DMS114 treated with DMSO at 0.1 percent for 48 hours (cell line): ENCODE data around the gene MYOZ3.

Experiments
- DNase-seq: peaks from one replicate; lab custom pipeline; 2025; ENCODE audit not compliant: unreplicated experiment; lab: John Stamatoyannopoulos, UW

The MYOZ3 gene

GRCh38 chr5:150658699-150659265 is 2.3 kb upstream of the MYOZ3 start:
- no peak for DNase-seq

- DNase-seq, result no peak
Observed at GRCh38 chr5:150659360-150660107, 1.5 kb upstream of the MYOZ3 start.

GRCh38 chr5:150660108-150660831 is 781 bp upstream of the MYOZ3 start:
- DNase-seq, result no peak

GRCh38 chr5:150661821-150662596 is 958 bp downstream of the MYOZ3 start:
- DNase-seq, result no peak

- no peak for DNase-seq
Observed at GRCh38 chr5:150662731-150663516, 1.9 kb downstream of the MYOZ3 start.

GRCh38 chr5:150663936-150664335 is 2.9 kb downstream of the MYOZ3 start:
- DNase-seq, result no peak

GRCh38 chr5:150665044-150665443 is 4.0 kb downstream of the MYOZ3 start:
- DNase-seq, result no peak

- DNase-seq, result no peak
Observed at GRCh38 chr5:150670275-150670947, 9.4 kb downstream of the MYOZ3 start.

- no peak for DNase-seq
Observed at GRCh38 chr5:150670948-150671310, 9.9 kb downstream of the MYOZ3 start.

- DNase-seq, result no peak
Observed at GRCh38 chr5:150671509-150672236, 10.6 kb downstream of the MYOZ3 start.

GRCh38 chr5:150672237-150672883 is 11.3 kb downstream of the MYOZ3 start:
- DNase-seq, result no peak

- no peak for DNase-seq
Observed at GRCh38 chr5:150672884-150673275, 11.8 kb downstream of the MYOZ3 start.

- DNase-seq, result no peak
Observed at GRCh38 chr5:150674341-150674821, 13.3 kb downstream of the MYOZ3 start.

GRCh38 chr5:150675069-150675468 is 14.0 kb downstream of the MYOZ3 start:
- no peak for DNase-seq

- DNase-seq, result no peak
Observed at GRCh38 chr5:150676578-150676977, 15.5 kb downstream of the MYOZ3 start.

- DNase-seq, result no peak
Observed at GRCh38 chr5:150689120-150689519, 28.1 kb downstream of the MYOZ3 start.

GRCh38 chr5:150690760-150691159 is 29.7 kb downstream of the MYOZ3 start:
- DNase-seq, result no peak

GRCh38 chr5:150692276-150692675 is 31.2 kb downstream of the MYOZ3 start:
- DNase-seq, result no peak

- no peak for DNase-seq
Observed at GRCh38 chr5:150694612-150695011, 33.6 kb downstream of the MYOZ3 start.
